ENCODE measurements around the gene BRCA1. TPM values are rescaled to one million over a fixed set of nuclear protein-coding genes. Genes with fewer than 3 reads are reported as not detected.

Gene BRCA1
- total RNA-seq, 4 donors from 2014 or later: 2.6 to 121 (median 5.8) TPM

GRCh38 chr17:43016216-43016615 lies 108.9 kb downstream of the BRCA1 start:
- Histone ChIP-seq H3K9me3 (no peaks in the 10 kb centered on the region), H3K27ac (peak overlapping the region; percentile 15 to 52 (median 20)), H3K36me3 (no peaks in the 10 kb centered on the region), H3K4me1 (peaks cover 0 to 45% (median 26%) of the 10 kb centered on the region in 4 donors), H3K27me3 (no peaks in the 10 kb centered on the region), H3K4me3 (no peak overlapping the region)
- in situ Hi-C loops (cut with MboI; ENCODE audit: low pct_ligation_motif_present in 1 of 4, low pct_unique_long_range_greater_than_20kb in 1 of 4, low sequenced_read_pairs in 3 of 4): loop anchor here in 1 of 4 donors (25.0 kb wide), 1 partner anchor 321 kb away; no protein-coding TSS in a partner anchor
- DNase-seq: no peak
- TF ChIP-seq POLR2A (IDR thresholded peaks at IDR 0.05) (no peak), EP300 (IDR thresholded peaks at IDR 0.05; ENCODE audit: low read depth) (no peak), POLR2AphosphoS5 (IDR thresholded peaks at IDR 0.05) (no peak)
- TF ChIP-seq, protein P1, sequence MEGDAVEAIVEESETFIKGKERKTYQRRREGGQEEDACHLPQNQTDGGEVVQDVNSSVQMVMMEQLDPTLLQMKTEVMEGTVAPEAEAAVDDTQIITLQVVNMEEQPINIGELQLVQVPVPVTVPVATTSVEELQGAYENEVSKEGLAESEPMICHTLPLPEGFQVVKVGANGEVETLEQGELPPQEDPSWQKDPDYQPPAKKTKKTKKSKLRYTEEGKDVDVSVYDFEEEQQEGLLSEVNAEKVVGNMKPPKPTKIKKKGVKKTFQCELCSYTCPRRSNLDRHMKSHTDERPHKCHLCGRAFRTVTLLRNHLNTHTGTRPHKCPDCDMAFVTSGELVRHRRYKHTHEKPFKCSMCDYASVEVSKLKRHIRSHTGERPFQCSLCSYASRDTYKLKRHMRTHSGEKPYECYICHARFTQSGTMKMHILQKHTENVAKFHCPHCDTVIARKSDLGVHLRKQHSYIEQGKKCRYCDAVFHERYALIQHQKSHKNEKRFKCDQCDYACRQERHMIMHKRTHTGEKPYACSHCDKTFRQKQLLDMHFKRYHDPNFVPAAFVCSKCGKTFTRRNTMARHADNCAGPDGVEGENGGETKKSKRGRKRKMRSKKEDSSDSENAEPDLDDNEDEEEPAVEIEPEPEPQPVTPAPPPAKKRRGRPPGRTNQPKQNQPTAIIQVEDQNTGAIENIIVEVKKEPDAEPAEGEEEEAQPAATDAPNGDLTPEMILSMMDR (IDR thresholded peaks at IDR 0.05): no peak
- WGBS, 2 donors (ENCODE audit: low coverage in 1 of 2): 95% methylated on average over 7 of the region's 7 CpGs; no CpG with 5 or more reads in 1 of the 2 donors
- intact Hi-C loops (cut with DNase I; ENCODE audit: low total_unique reads): loop anchor here (10.0 kb wide), 1 partner anchor 299 kb away; no protein-coding TSS in a partner anchor

DNA sequence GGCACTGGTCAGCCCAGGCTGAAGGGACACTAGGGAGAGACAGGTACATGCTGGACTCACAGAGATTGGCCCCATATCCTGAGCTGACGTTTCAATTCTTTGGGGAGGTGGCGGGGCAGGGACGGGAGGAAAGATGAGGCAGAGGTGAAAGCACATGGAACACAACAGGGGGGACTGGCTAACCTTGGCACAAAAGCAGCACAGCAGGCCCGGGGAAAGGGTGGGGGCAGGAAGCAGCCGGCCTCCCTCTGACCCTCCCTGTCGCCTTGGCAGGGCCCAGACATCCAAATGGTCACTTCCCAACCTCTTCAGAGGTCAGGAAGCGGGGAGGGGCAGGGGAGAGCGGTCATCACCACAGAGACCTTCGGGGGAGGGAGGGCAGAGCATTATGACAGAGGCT lies 109.6 kb downstream of the BRCA1 start:
- no peak for TF ChIP-seq POLR2A (IDR thresholded peaks at IDR 0.05)
- TF ChIP-seq, protein P1 (IDR thresholded peaks at IDR 0.05): no peak
- peak in 2 of 3 donors; percentile 18 to 28 for TF ChIP-seq POLR2AphosphoS5 (IDR thresholded peaks at IDR 0.05)
- intact Hi-C loops (cut with DNase I; ENCODE audit: low total_unique reads): loop anchor here (10.0 kb wide), 1 partner anchor 299 kb away; no protein-coding TSS in a partner anchor
- no peaks in the 10 kb centered on the region for H3K27me3 ChIP-seq
- no peak for DNase-seq
- 76 to 77% methylated on average over 3 to 9 of the region's 9 CpGs for WGBS, 2 donors (ENCODE audit: low coverage in 1 of 2)
- in situ Hi-C loops (cut with MboI; ENCODE audit: low pct_ligation_motif_present in 1 of 4, low pct_unique_long_range_greater_than_20kb in 1 of 4, low sequenced_read_pairs in 3 of 4): loop anchor here in 1 of 4 donors (25.0 kb wide), 1 partner anchor 322 kb away; no protein-coding TSS in a partner anchor
- no peak overlapping the region for H3K4me3 ChIP-seq
- H3K36me3 ChIP-seq: no peaks in the 10 kb centered on the region
- H3K27ac ChIP-seq: peak overlapping the region; percentile 13 to 60 (median 34)
- no peaks in the 10 kb centered on the region for H3K9me3 ChIP-seq
- H3K4me1 ChIP-seq: peaks cover 0 to 47% (median 29%) of the 10 kb centered on the region in 4 donors

DNA sequence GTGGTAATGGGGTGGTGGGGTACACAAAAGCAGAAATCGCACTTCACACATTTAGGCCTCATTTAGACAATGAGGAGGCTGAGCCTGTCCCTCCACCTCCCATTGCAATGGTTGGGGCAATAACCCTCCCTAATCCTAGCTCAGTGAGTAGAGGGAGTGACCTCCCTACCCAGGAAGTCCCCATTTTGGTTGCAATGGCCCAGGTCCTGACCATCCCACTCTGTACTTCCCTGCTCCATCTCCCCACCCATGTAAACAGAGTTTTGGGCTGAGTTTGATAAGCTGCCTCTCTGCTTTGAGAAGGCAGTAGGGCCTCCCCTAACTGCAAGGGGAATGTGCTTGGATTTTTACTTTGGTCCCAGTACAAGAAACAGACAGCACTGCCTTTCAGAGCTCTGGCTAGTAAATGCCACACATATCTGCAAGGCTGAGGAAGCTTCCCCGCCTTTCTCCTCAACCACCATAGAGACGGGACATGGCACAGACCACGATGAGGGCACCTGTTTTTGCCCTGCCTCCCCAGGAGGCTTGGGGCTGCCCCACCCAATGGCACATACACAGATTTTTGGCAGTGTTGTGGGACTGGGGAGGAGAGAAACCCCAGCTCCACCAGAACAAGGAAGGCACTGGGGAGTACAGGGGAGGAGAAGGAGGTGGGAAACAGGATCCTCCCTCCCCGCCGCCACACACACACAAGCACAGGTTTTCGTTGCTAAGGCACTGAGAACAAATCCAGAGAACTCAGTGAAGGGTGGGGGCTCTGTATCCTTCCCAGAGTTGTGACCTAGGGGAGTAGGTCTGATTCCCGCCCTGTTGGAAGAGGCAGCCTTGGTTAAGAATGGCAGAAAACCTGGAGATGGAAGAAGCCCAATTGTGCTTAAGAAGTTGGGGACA lies 110.3 kb downstream of the BRCA1 start:
- no peak overlapping the region for H3K4me3 ChIP-seq
- peak overlapping the region; percentile 13 to 60 (median 34) for H3K27ac ChIP-seq
- intact Hi-C loops (cut with DNase I; ENCODE audit: low total_unique reads) (loop anchor here (10.0 kb wide), 1 partner anchor 300 kb away; no protein-coding TSS in a partner anchor), in situ Hi-C loops (cut with MboI; ENCODE audit: low pct_ligation_motif_present in 1 of 4, low pct_unique_long_range_greater_than_20kb in 1 of 4, low sequenced_read_pairs in 3 of 4) (loop anchor here in 1 of 4 donors (25.0 kb wide), 1 partner anchor 322 kb away; no protein-coding TSS in a partner anchor)
- WGBS, 2 donors (ENCODE audit: low coverage in 1 of 2): 73 to 85% methylated on average over 2 to 8 of the region's 8 CpGs
- H3K27me3 ChIP-seq: no peaks in the 10 kb centered on the region
- peaks cover 6 to 48% (median 29%) of the 10 kb centered on the region in 4 donors for H3K4me1 ChIP-seq
- TF ChIP-seq POLR2AphosphoS5 (IDR thresholded peaks at IDR 0.05) (no peak), EP300 (IDR thresholded peaks at IDR 0.05; ENCODE audit: low read depth) (no peak), POLR2A (IDR thresholded peaks at IDR 0.05) (no peak)
- TF ChIP-seq, protein P1 (IDR thresholded peaks at IDR 0.05): no peak
- DNase-seq: no peak
- no peaks in the 10 kb centered on the region for H3K36me3 ChIP-seq
- H3K9me3 ChIP-seq: no peaks in the 10 kb centered on the region

GRCh38 chr17:43014020-43014648 lies 111.0 kb downstream of the BRCA1 start:
- no peak for TF ChIP-seq POLR2A (IDR thresholded peaks at IDR 0.05)
- TF ChIP-seq, protein P1 (IDR thresholded peaks at IDR 0.05): no peak
- no peak for TF ChIP-seq EP300 (IDR thresholded peaks at IDR 0.05; ENCODE audit: low read depth)
- no peak for TF ChIP-seq POLR2AphosphoS5 (IDR thresholded peaks at IDR 0.05)
- Histone ChIP-seq H3K4me3 (no peak overlapping the region), H3K36me3 (no peaks in the 10 kb centered on the region), H3K4me1 (peaks cover 6 to 46% (median 24%) of the 10 kb centered on the region in 4 donors), H3K27me3 (no peaks in the 10 kb centered on the region), H3K27ac (peak overlapping the region in 3 of 4 donors; percentile 15 to 60 (median 52)), H3K9me3 (no peaks in the 10 kb centered on the region)
- 67 to 81% methylated on average over 1 to 11 of the region's 12 CpGs for WGBS, 2 donors (ENCODE audit: low coverage in 1 of 2)
- intact Hi-C loops (cut with DNase I; ENCODE audit: low total_unique reads) (loop anchor here (10.0 kb wide), 1 partner anchor 301 kb away; no protein-coding TSS in a partner anchor), in situ Hi-C loops (cut with MboI; ENCODE audit: low pct_ligation_motif_present in 1 of 4, low pct_unique_long_range_greater_than_20kb in 1 of 4, low sequenced_read_pairs in 3 of 4) (loop anchor here in 1 of 4 donors (25.0 kb wide), 1 partner anchor 323 kb away; no protein-coding TSS in a partner anchor)
- DNase-seq: no peak

Measured in transverse colon (tissue), 4 donors.